Adrenal gland (tissue), 5 donors: Measurements from ENCODE around the gene ANKRD30B.
"Not testable (repeated sequence)": the region's sequence is repeated elsewhere in the genome, so short reads cannot be mapped to it uniquely, and the experiment has no call there.

Source experiments
- CTCF ChIP-seq, 6 experiments: fragments of 450-650 bp in 4 of 6; fragments of 200-600 bp in 2 of 6; sonication (generic) in 1 of 6; IDR thresholded peaks; 1 replicate in 5 of 6; 2 replicates in 1 of 6; pipeline versions ENCODE4 v1.5.1 to v1.8.0; 2016 to 2021; ENCODE audit warnings: antibody characterized with exemption in 6 of 6, mild to moderate bottlenecking in 2 of 6, moderate library complexity in 1 of 6
- POLR2A ChIP-seq, 2 donors: fragments of 450-650 bp; IDR thresholded peaks; one replicate each; pipeline ENCODE4 v1.6.1; 2017; ENCODE audit warnings: antibody characterized with exemption in 2 of 2, mild to moderate bottlenecking in 2 of 2, moderate library complexity in 1 of 2
- donor health status: DM: no; HTN: no; CAD: no.

- not testable (repeated sequence) for TF ChIP-seq CTCF, POLR2A (IDR thresholded peaks at IDR 0.05)
These were observed 63.1 kb downstream of the ANKRD30B start for GRCh38 chr18:14811081-14811480.
